Endodermal cell (in vitro differentiated cells): Measurements from ENCODE around the gene DNAH8. TPM values are rescaled to one million over a fixed set of nuclear protein-coding genes. Genes with fewer than 3 reads are reported as not detected.

Experiments used
- DNase-seq: peaks from one replicate; pipeline ENCODE4 v3.0.0-alpha.2; 2017
- H3K27ac ChIP-seq: 2 replicates; pipeline ENCODE4 v1.5.1; 2013; ENCODE audit warnings: mild to moderate bottlenecking, low read depth, low read length, moderate library complexity
- H3K27me3 ChIP-seq: 2 replicates; pipeline ENCODE4 v1.6.1; 2013; ENCODE audit warnings: mild to moderate bottlenecking, low read length, moderate library complexity; ENCODE audit not compliant: insufficient read depth, control insufficient read depth, poor library complexity, severe bottlenecking
- H3K36me3 ChIP-seq: 2 replicates; pipeline ENCODE4 v1.7.0; 2013; ENCODE audit warnings: mild to moderate bottlenecking, low read length, moderate library complexity; ENCODE audit not compliant: control insufficient read depth, insufficient read depth
- H3K4me1 ChIP-seq: one replicate; pipeline ENCODE4 v1.7.0; 2013; ENCODE audit warnings: low read length; ENCODE audit not compliant: control insufficient read depth, insufficient read depth
- H3K4me3 ChIP-seq: 2 replicates; pipeline ENCODE4 v1.5.1; 2013; ENCODE audit warnings: mild to moderate bottlenecking, low read length, moderate library complexity
- H3K9ac ChIP-seq: 2 replicates; pipeline ENCODE4 v1.6.1; 2013; ENCODE audit warnings: mild to moderate bottlenecking, low read length, moderate library complexity; ENCODE audit not compliant: poor library complexity, severe bottlenecking; ENCODE audit errors: extremely low read depth
- H3K9me3 ChIP-seq: 2 replicates; pipeline ENCODE4 v1.6.1; 2013; ENCODE audit warnings: mild to moderate bottlenecking, low read length, moderate library complexity; ENCODE audit not compliant: control insufficient read depth
- H3K27ac Mint-ChIP-seq: 2 replicates; pipeline ENCODE4 v1.8.0; 2020; ENCODE audit warnings: mixed read lengths
- H3K27me3 Mint-ChIP-seq: 2 replicates; pipeline ENCODE4 v1.8.0; 2021; ENCODE audit warnings: mild to moderate bottlenecking, mixed read lengths; ENCODE audit not compliant: insufficient read depth
- H3K36me3 Mint-ChIP-seq: 2 replicates; pipeline ENCODE4 v1.8.0; 2020; ENCODE audit warnings: low read depth, mixed read lengths
- H3K4me1 Mint-ChIP-seq: 2 replicates; pipeline ENCODE4 v1.8.0; 2020; ENCODE audit warnings: mixed read lengths
- H3K4me3 Mint-ChIP-seq: 2 replicates; pipeline ENCODE4 v1.8.0; 2020; ENCODE audit warnings: mild to moderate bottlenecking, moderate library complexity, mixed read lengths
- H3K9me3 Mint-ChIP-seq: 2 replicates; pipeline ENCODE4 v1.8.0; 2020; ENCODE audit warnings: mild to moderate bottlenecking, mixed read lengths
- WGBS, 2 experiments: methylation state at CpG; one replicate each; pipeline versions ENCODE4 v1.1.5 to v1.1.7; 2013; ENCODE audit warnings: missing lambda C conversion rate in 2 of 2, mixed read lengths in 1 of 2; ENCODE audit not compliant: insufficient coverage in 1 of 2, insufficient read length in 1 of 2; 5-methylcytosine and 5-hydroxymethylcytosine counted together
- total RNA-seq, 2 donors: library from RNA; stranded (reverse); fragmentation: NEBNext Ultra II Directional in 1 of 2; extraction: Animal tissue kit (Norgen Biotek cat#: 25700) in 1 of 2; gene quantifications; 2 replicates in 1 of 2; 3 replicates in 1 of 2; pipeline ENCODE4 v1.2.1, GENCODE V29; 2021
- TF ChIP-seq, protein P1 (sequence below): fragments of 200-600 bp; sonication (generic); conservative IDR thresholded peaks from 2 replicates; pipeline ENCODE4 v1.5.0; 2021; ENCODE audit warnings: antibody characterized with exemption, mild to moderate bottlenecking

Gene DNAH8
- total RNA-seq, 2 donors from 2014 or later, result not detected

DNA sequence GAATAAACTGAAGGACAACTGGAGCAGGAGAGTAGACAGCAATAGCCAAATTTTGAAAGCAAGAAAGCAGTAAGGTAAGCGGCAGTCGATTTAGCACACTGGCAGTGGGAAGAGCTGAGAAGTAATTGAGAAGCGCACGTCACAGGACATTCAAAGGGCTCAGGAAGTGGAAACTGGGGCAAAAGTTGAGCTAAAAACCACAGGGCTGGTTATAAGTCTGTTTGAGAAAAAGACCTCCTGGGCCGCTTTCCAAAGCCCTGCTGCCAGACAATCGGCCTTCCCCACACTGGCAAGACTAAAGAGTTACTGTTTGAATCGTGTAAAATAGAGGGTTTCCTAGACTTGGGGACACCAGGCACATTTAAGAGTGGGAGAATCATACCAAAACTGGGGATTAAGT lies 161.4 kb downstream of the DNAH8 start:
- WGBS, 2 experiments, result 92 to 97% methylated on average over 6 to 7 of the region's 7 CpGs
- Mint-ChIP-seq H3K36me3 (no peaks in the 10 kb centered on the region), H3K9me3 (no peaks in the 10 kb centered on the region), H3K4me3 (no peak overlapping the region), H3K4me1 (no peaks in the 10 kb centered on the region), H3K27ac (no peak overlapping the region), H3K27me3 (no peaks in the 10 kb centered on the region)
- TF ChIP-seq, protein P1, sequence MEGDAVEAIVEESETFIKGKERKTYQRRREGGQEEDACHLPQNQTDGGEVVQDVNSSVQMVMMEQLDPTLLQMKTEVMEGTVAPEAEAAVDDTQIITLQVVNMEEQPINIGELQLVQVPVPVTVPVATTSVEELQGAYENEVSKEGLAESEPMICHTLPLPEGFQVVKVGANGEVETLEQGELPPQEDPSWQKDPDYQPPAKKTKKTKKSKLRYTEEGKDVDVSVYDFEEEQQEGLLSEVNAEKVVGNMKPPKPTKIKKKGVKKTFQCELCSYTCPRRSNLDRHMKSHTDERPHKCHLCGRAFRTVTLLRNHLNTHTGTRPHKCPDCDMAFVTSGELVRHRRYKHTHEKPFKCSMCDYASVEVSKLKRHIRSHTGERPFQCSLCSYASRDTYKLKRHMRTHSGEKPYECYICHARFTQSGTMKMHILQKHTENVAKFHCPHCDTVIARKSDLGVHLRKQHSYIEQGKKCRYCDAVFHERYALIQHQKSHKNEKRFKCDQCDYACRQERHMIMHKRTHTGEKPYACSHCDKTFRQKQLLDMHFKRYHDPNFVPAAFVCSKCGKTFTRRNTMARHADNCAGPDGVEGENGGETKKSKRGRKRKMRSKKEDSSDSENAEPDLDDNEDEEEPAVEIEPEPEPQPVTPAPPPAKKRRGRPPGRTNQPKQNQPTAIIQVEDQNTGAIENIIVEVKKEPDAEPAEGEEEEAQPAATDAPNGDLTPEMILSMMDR, result no peak
- no peak overlapping the region for H3K9ac ChIP-seq
- H3K36me3 ChIP-seq, result no peaks in the 10 kb centered on the region
- no peaks in the 10 kb centered on the region for H3K4me1 ChIP-seq
- no peak for DNase-seq
- H3K4me3 ChIP-seq, result no peak overlapping the region
- H3K27ac ChIP-seq, result no peak overlapping the region
- H3K27me3 ChIP-seq, result no peaks in the 10 kb centered on the region
- H3K9me3 ChIP-seq, result no peaks in the 10 kb centered on the region

DNA sequence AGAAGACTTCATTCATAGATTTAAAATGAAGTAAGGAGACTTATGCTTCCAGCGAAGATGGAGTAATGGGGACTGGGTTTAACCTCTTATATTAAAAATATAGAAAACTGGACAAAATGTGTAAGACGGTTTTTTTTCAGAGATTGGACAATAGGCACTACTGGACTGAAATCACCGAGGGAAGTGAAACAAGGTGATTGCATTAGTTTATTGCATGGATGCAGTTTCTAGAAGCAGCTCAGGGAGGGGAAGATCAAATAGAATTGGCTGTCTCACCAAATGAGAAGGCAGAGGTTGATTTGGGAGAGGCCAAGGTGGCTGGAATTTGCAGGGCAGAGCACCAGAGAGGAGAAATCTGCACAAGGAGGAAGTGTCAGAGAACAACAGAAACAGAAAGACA lies 162.6 kb downstream of the DNAH8 start:
- H3K36me3 Mint-ChIP-seq, result no peaks in the 10 kb centered on the region
- no peak for DNase-seq
- H3K27me3 Mint-ChIP-seq, result no peaks in the 10 kb centered on the region
- no peaks in the 10 kb centered on the region for H3K9me3 ChIP-seq
- no peak overlapping the region for H3K27ac Mint-ChIP-seq
- no peaks in the 10 kb centered on the region for H3K4me1 Mint-ChIP-seq
- TF ChIP-seq, protein P1, result no peak
- H3K4me1 ChIP-seq, result no peaks in the 10 kb centered on the region
- H3K27ac ChIP-seq, result no peak overlapping the region
- H3K9ac ChIP-seq, result no peak overlapping the region
- no peaks in the 10 kb centered on the region for H3K36me3 ChIP-seq
- no peaks in the 10 kb centered on the region for H3K9me3 Mint-ChIP-seq
- no peak overlapping the region for H3K4me3 Mint-ChIP-seq
- WGBS, 2 experiments, result 96 to 100% methylated on average over 2 to 3 of the region's 3 CpGs
- H3K4me3 ChIP-seq, result no peak overlapping the region
- H3K27me3 ChIP-seq, result no peaks in the 10 kb centered on the region

DNA sequence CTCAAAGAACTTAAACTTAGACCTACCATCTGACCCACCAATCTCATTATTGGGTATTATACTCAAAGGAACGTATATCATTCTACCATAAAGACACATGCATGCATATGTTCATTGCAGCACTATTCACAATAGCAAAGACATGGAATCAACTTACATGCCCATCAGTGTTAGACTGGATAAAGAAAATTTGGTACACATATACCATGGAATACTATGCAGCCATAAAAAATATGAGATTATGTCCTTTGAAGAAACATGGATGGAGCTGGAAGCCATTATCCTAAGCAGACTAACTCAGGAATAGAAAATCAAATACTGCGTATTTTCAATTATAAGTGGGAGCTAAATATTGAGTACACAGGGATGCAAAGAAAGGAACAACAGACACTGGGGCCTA lies 167.0 kb downstream of the DNAH8 start:
- Mint-ChIP-seq H3K27ac (no peak overlapping the region), H3K36me3 (no peaks in the 10 kb centered on the region), H3K27me3 (no peaks in the 10 kb centered on the region), H3K4me3 (no peak overlapping the region), H3K9me3 (no peaks in the 10 kb centered on the region), H3K4me1 (no peaks in the 10 kb centered on the region)
- no peaks in the 10 kb centered on the region for H3K9me3 ChIP-seq
- TF ChIP-seq, protein P1, result no peak
- no peaks in the 10 kb centered on the region for H3K36me3 ChIP-seq
- WGBS, 2 experiments, result 92% methylated on average over 2 of the region's 2 CpGs; no CpG with 5 or more reads in 1 of the 2 experiments
- H3K27me3 ChIP-seq, result no peaks in the 10 kb centered on the region
- no peak overlapping the region for H3K4me3 ChIP-seq
- H3K27ac ChIP-seq, result no peak overlapping the region
- no peak overlapping the region for H3K9ac ChIP-seq
- H3K4me1 ChIP-seq, result no peaks in the 10 kb centered on the region
- DNase-seq, result no peak
